Urothelium cell line (cell line): ENCODE measurements around the gene FCER1G.

Experiments
- DNase-seq: peaks from one replicate; pipeline ENCODE4 v3.0.0; 2011; ENCODE audit warnings: low spot score, mixed read lengths
- FAIRE-seq: peaks from 2 replicates; lab custom pipeline; 2011; peaks lifted over from hg19 to GRCh38; lab: Jason Lieb, UNC

The FCER1G gene

DNA sequence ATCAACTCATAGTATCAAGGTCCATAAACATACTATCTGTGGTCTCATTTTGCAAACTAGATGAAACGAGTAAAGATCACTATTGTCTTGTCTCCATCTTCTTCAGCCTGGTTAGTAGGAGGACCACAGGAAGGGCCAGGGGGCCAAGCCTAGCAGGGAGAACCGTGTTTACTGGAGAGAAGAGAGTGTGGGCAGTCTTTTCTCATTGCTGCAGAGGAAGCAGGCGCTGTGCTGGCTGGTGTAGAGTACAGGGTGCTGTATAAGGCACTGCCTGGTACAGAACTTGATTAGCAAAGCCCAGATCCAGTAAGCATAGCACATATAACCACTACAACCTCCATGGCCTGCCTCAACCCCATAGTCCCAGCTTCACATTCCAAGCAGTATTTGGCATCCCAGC lies 27.8 kb upstream of the FCER1G start:
- FAIRE-seq (no peak), DNase-seq (no peak)

DNA sequence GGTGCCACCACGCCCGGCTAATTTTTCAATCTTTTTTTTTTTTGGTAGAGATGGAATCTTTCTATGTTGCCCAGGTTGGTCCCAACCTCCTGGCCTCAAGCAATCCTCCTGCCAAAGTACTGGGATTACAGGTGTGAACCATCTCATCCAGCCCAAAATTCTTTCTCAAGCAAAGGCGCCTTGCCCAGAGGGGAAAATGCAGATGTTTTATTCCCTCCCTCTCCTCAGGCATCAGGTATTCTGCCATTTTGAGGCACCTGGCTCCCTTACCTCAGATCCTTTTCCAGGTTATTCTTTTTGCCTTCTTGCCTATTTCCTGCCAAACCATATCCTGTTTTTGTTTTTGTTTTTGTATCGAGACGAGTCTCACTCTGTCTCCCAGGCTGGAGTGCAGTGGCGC lies 26.7 kb upstream of the FCER1G start:
- FAIRE-seq, result no peak
- no peak for DNase-seq

DNA sequence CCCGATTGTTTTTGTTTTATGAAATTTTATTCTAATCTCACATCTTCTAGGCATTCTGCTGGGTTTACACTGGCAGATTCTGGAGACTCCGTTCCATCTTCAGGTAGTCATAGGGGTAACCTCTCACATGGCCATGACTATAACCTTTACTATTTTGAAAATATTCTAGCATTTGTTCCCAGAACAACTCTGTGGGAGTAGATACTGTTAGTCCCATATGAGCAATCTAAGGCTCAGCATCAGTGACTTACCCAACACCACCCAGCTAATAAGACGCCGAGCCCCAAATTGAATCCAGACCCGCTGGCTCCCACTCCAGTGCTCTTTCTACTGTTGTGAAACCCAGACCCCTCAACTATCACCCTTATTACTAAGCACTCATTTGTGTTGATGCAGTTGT lies 26.1 kb upstream of the FCER1G start:
- no peak for FAIRE-seq
- no peak for DNase-seq

DNA sequence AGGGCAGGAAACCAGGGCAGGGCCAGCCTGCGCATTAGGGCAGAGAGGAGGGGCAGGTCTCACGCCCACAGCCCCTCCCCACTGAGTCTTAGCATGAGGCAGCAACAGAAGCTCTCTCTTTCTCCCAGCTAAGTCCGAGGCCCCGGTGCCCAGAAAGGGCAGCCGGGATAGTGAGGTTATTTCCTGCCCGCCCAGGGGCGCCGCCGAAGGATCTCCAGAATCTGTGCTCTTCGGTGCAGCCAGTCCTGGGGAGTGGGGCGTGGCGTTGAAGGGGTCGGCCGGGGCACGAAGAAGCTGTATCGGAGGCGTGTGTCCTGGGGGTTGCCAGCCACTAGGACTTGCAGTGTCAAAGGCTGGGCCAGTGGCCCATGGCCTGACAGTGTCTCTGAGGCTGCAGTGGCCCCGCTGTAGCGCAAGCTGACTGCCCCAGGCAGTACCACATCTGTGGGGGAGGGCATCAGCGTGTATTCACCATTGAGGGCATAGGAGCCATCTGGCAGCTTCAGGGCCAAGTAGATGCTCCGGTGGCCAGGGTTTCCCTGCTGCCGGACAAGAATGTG lies 24.1 kb upstream of the FCER1G start:
- DNase-seq, result no peak
- FAIRE-seq, result no peak

DNA sequence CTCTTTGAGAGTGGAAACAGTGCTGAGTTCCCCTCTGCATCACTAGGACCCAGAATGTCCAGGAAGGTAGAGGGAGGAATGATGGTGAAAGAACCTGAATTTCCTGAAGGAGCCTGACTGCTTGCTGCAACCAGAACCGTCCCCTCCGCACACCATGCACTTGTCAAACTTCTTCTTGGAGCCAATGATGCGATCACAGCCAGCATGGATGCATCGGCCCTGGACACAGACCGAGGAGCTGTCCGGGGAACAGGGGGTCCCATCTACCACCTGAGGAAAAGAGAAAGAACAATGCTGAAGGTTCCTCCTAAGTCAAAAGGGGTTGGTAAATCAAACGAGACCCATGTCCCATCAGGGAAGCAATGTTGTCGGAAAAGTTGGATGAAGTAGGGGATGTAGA lies 23.1 kb upstream of the FCER1G start:
- no peak for DNase-seq
- no peak for FAIRE-seq

DNA sequence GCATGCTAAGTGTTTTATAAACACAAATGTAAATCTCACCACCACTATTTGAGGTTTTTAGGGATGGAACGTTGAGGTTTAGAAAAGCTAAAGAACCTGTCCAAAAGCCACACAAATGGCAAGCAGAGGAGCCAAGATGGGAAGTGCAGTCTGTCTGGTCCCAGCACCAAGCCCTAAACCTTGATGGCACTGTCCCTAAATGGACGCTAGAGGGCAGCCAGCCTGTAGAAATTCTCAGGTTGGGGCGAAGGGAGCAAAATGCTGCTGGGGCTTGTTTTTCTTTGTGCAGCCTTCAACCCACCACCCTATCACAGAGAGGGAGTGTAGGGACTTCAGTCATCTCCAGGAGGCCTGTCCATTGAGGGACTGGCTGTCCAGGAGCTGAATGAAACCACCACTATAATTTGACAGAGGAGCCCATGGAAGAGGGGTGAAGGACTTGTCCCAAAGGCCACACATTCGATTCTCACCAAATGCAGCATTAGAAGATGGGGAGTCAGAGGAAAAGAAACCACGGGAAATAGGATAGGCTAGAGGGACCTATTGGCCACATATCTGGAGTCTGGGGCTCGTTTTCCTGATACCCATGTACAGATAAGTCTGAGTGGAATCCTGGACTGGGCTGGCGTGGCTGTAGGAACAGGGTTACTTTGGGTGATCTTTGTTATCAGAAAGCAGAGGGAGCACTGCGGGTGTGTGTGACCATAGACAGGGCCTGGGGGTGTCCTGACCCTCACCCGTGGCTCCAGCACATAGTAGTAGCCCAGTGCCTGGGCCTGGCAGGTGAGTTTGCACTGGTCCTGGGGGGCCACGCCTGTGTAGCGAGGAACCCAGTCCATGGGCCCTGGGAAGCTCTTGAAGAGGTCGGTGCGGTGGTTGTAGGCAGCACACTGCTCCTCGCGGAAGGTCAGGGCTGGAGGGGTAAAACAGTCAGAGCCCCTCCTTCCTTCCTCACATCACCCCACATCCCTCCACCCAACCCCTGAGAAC lies 22.3 kb upstream of the FCER1G start:
- peak; percentile 80 for DNase-seq
- FAIRE-seq, result no peak

DNA sequence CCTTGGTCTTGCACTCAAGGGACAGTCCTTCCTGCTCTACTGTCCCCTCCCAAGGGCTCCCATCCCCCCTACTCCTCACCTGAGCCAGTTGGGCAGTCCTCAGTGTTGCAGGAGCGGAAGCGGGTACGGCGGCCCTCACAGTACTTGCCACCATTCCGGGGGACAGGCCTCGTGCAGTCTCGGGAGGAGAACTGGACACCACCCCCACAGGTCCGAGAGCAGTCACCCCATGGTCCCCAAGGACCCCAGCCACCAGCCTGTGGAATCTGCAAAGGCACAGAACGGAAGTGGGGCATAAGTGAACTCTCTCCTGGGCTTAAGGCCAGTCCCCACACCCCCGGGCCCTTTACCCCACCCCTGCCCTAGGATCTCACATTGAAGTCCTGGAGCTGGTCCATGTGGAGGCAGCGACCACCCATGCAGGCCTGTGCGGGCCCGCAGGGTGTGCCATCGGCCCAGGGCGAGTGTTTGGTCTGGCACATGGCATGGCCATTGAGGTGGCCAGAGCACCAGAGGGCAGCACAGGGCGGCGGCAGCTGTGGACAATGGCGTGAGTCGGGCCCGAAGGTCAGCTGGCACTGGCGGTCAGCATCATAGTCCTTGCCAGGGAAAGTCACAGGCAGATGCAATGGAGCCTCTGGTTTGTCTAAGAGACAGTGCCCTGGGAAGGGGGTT lies 21.4 kb upstream of the FCER1G start:
- DNase-seq (no peak), FAIRE-seq (no peak)

DNA sequence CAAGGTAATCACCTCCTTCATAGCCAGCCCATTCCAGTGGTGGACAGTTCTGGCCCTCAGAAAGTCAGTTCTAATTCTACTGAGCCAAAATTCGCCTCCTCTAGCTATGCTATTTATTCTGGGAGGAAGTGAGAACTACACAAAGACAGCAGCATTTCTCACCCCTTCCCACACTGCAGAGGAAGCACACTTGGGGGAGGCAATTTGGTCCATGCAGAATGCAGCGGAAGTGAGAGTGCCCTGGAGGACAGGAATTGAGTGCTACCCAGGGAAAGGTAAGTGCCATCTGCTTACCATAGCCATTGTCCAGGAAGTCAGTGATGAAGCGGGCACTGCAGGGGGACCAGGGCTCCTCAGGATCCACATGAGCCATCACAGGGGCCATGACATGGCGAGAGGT lies 19.9 kb upstream of the FCER1G start:
- DNase-seq (no peak), FAIRE-seq (no peak)

DNA sequence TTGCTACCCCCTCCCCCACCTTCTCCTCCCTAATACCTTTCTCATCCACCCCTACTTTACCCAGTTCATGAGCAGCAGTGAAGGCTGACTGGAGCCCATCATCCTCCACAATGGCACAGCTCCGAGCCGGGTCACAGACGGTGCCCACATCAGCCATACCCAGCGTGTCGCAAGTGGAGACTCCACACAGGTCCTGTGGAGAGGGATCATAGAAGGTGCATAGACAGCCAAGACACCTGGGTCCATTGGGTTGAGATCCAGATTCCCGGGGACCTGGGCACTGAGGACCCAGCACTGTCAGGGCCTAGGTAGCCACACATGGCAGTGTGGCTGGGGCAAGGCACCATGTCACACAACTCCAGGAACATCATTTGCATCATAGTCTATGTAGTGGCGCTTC lies 19.0 kb upstream of the FCER1G start:
- FAIRE-seq, result no peak
- no peak for DNase-seq

DNA sequence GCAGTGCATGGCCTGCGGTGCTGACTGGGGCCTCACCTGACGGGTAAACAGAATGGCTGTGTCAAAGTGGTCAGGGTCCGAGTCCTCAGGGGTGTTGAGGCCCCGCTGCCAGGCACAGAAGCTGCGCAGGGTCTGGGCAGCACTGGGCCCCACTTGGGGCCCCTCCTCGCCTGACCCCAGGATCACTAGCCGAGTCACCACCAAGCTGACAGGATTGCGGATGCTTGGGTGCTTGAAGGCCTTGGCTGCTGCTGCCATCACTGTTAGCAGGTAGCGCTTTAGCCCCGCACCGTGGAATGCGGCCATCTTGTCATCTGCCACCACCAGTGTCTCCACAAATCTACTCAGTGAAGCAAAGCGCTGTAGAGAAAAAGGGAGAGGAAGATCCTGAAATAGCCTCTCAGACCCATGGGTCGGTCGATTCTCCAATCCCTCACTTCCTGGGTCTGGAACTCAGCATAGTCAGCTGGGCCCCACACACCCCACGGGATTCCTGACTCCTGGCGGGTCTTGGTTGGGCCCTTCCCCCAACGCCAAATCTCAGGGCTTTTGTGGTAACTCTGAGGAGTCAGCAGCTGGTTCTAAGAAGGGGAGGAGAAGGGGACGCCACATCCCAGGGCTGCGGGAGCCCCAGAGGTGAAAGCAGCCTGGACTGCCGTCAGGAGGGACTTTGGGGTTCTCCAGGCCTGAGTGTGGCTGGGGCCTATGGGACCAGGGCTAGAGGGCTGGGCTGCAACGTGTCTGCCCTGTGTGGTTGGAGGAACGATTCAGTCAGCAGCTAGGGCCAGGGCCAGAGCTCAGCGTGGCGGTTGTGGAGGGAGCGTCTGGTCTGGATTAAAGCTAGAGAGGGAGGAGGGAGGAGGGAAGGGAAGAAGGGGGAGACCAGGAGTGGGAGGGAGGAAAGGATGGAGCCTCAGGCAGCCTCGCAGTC lies 18.3 kb upstream of the FCER1G start:
- no peak for FAIRE-seq

DNA sequence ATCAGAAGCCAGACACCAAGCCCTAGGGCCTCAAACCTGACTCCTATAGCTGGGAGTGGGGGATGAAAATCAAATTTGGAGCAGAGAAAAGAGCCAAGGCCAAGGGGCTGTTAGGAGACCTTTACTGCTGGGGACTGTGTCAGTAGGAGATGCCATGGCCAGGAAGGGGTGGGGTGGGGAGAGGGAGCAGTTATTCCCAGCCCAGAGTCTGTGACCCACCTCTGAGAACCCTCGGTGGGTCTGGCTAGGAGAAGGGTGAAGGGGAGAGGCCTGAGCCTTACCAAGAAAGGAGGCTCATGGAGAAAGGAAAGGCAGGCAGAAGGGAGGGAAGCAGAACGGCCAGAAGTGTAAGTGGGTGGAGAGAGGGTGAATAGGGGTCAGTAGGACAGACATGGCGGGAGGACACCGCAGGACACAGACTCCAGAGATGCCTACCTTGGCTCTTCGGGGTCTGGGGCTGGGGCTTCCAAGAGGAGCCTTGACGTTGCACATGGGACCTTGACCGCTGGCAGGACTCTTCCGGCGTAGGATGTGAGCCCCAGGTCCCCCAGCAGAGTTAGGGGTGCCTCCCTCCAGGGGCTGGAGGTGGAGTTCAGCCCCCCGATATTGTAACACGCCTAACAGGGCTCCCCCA lies 17.4 kb upstream of the FCER1G start:
- DNase-seq (no peak), FAIRE-seq (no peak)

More for the DNA sequence above, 18.3 kb upstream of the FCER1G start:
- DNase-seq, result no peak

DNA sequence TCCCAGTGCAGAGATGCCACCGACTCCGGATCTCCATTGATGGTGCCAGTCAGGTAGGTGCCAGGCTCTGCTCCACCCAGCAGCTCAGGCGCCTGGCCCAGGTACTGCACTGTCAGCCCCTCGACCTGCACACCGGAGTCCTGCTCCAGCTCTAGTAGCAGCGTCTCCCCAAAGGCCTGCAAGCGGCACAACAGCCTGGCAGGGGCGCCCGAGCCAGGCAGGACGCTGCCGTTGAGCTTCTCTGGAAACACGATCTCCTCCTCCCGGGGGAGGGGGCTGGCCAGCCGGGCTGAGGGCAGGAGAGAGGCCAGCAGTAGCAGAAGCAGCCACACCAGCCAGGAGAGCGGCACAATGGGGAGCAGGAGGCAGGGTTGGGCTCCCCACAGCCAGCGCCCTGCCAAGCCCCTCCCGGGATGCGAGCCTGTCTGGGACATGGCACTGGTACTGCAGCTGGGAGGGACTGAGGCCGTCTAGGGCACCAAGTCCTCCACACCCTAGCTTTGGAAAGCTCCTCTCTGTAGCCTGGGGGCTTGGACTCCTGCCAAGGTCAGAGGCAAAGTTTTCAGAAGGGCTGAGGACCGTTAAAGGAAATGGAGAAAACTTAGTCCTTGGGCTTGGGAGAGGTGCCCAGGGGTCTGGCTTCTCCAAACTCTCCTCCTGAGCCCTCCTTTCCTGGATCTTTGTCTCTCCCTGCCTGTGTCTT lies 16.8 kb upstream of the FCER1G start:
- FAIRE-seq, result no peak
- no peak for DNase-seq

DNA sequence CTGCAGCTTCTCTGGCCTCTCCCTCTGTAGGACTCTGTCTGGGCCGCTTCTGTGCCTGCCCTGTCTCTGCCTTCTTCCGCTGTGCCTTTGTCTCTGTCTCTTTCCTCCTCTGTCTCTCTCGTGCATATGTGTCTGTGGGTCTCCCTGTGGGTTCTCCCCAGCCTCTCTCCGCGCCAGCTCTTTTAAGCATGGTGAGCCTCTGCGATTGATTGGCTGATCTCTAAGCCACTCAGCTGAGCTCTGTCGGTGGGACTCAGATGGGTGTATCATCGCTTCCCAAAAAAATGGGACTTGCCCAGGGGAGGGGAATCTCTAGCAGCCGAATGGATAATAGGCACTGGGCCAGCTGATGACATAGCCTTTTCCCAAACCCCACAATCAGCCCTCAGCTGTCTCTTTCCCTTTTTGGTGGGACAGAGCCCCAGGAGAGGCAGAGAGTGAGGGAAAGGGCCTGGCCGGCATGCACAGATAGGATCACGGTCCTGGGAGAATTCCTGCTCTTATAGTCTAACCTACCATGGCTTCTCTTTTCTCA lies 16.1 kb upstream of the FCER1G start, which contains the start of gene ADAMTS4:
Gene ADAMTS4 (minus strand): TSS at position 158 of the 535 bp plus-strand sequence. CDS start 427 bp downstream, outside the sequence.
- DNase-seq, result no peak
- no peak for FAIRE-seq

DNA sequence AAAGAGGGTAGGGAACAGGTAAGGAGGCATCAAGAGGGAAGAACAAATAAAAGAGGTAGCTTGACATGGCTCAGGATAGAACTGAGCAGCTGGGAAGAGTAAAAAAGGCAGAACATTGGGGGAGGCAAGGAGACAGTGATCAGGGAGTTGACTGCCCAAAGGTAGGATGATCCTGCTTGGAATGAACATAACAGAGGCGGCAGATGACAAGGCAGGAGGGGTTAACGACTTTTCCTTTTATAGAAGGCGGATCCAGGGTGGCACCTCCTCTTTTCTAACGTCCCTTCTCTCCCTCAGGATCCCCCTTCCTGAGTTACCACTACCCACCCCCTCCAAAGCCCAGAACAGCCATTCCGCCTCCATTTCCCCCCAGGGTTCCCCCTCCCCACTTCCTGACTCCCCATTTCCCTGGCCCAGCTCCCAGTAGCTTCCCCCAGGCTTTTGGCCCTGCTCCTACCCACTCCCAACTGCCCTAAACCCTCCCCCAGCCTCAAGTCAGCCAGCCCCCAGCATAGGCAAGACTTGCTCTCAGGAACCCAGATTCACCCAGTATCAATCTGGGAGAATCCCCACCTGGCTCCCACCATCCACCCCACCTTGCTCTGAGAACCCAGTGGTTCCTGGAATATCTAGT lies 15.5 kb upstream of the FCER1G start:
- no peak for FAIRE-seq
- DNase-seq, result no peak

DNA sequence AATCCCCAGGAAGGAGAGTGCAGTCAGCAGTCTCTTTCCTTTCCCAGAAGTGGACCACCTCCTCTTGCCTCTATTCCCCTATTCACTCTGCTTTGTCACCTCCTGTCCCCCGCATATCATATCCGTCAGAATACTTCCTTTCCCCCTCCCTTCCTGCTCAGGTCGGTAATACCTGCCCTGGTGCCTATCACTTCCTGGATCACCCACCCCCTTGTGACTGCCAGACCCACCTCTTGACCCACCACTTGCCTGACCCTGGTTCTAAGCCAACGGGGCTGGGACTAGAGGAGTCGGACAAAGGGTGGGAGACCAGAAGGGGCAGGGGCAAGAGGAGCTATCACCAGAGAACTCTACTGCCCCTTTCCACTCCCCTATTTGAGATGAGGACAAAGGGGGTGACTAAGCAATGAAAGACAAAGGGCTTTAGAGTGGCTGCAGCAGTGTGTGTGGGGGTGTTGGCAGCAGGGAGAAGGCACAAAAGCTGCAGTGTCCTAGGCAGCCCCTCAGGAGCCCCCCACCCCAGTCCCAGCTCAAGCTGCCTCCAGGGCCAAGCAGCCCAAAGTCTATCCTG lies 14.6 kb upstream of the FCER1G start:
- no peak for DNase-seq
- FAIRE-seq, result no peak

DNA sequence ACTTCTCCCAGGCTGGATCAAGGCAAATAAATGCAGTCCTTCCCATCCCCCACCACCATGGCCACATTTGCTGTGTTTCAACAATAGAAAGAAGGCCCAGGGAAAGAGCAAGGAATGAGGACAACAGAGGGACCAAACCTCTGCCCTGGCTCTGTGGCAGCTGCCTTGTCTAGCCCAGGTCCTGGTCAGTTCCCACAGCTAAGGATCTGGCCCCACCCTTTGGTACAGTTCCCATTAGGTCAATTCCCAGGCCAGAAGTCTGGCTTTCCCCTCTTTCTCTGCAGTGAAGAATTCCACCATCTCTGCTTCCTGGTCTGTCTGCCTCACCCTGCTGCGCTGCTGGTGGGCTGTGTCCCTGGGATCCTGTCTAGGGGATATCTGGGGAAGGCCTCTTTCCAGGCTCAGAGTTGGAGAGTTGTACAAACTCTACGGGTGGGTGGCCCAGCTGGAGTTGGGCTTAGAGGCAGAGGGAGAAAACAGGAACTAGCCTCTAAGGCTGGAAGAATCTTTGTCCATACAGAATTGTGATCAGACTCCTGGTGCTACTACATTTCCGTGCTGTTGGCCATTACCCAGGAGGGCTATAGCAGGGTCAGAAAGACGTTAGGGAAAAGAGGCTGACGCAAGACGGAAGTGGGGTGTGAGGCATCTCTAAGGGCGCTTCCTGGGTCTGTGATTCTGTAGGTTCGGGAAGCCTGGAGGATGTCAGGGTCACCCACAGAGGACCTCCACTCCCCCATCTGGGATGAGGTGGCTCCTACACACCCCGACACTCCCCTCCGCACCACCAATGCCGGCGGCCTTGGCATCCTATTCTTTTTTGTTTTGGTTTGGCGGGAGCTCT lies 13.9 kb upstream of the FCER1G start:
- FAIRE-seq, result no peak
- no peak for DNase-seq
